Measurements from ENCODE around the gene CACHD1. TPM values are rescaled to one million over a fixed set of nuclear protein-coding genes. Genes with fewer than 3 reads are reported as not detected.
"Not testable (repeated sequence)": the region's sequence is repeated elsewhere in the genome, so short reads cannot be mapped to it uniquely, and the experiment has no call there.

The CACHD1 gene
- total RNA-seq, 1 donor from 2014 or later = 32.0 TPM

GRCh38 chr1:64508629-64509028, 38.7 kb downstream of the CACHD1 start:
- no peak overlapping the region for H3K27ac ChIP-seq
- H3K9me3 ChIP-seq = no peaks in the 10 kb centered on the region
- peaks cover 41% of the 10 kb centered on the region for H3K4me1 ChIP-seq
- H3K27me3 ChIP-seq (ENCODE audit: low read depth) = no peaks in the 10 kb centered on the region
- no peak for TF ChIP-seq CTCF (IDR thresholded peaks at IDR 0.05)
- no peak overlapping the region for H3K4me3 ChIP-seq
- no peak for ATAC-seq
- intact Hi-C loops (cut with DNase I) = no loop called here
- no peaks in the 10 kb centered on the region for H3K36me3 ChIP-seq
- DNase-seq = no peak

GRCh38 chr1:64511044-64511443, 41.1 kb downstream of the CACHD1 start:
- intact Hi-C loops (cut with DNase I) = no loop called here

GRCh38 chr1:64512206-64512605, 42.3 kb downstream of the CACHD1 start:
- DNase-seq; H3K4me3 ChIP-seq; H3K36me3 ChIP-seq; H3K27me3 ChIP-seq (ENCODE audit: low read depth); intact Hi-C loops (cut with DNase I); H3K27ac ChIP-seq; H3K9me3 ChIP-seq: not testable (repeated sequence)
- peak; percentile 60 to 73 for ATAC-seq
- peaks cover 65% of the 10 kb centered on the region for H3K4me1 ChIP-seq

More at GRCh38 chr1:64511044-64511443, 41.1 kb downstream of the CACHD1 start:
- H3K9me3 ChIP-seq = no peaks in the 10 kb centered on the region
- ATAC-seq (peak in 1 of 2 donors; percentile 30), DNase-seq (no peak)
- peaks cover 53% of the 10 kb centered on the region for H3K4me1 ChIP-seq
- no peaks in the 10 kb centered on the region for H3K27me3 ChIP-seq (ENCODE audit: low read depth)
- H3K36me3 ChIP-seq = no peaks in the 10 kb centered on the region
- H3K27ac ChIP-seq = no peak overlapping the region
- TF ChIP-seq CTCF (IDR thresholded peaks at IDR 0.05) = no peak
- no peak overlapping the region for H3K4me3 ChIP-seq

GRCh38 chr1:64513545-64513944, 43.6 kb downstream of the CACHD1 start:
- H3K4me3 ChIP-seq = no peak overlapping the region
- peaks cover 70% of the 10 kb centered on the region for H3K4me1 ChIP-seq
- ATAC-seq = no peak
- no peaks in the 10 kb centered on the region for H3K9me3 ChIP-seq
- no peak overlapping the region for H3K27ac ChIP-seq
- no peak for DNase-seq
- no peaks in the 10 kb centered on the region for H3K27me3 ChIP-seq (ENCODE audit: low read depth)
- intact Hi-C loops (cut with DNase I) = no loop called here
- no peak for TF ChIP-seq CTCF (IDR thresholded peaks at IDR 0.05)
- no peaks in the 10 kb centered on the region for H3K36me3 ChIP-seq

GRCh38 chr1:64514197-64514765, 44.4 kb downstream of the CACHD1 start:
- Histone ChIP-seq H3K36me3 (no peaks in the 10 kb centered on the region), H3K9me3 (no peaks in the 10 kb centered on the region), H3K4me1 (peaks cover 75% of the 10 kb centered on the region), H3K27ac (peak overlapping the region; percentile 47), H3K27me3 (ENCODE audit: low read depth) (no peaks in the 10 kb centered on the region), H3K4me3 (no peak overlapping the region)
- TF ChIP-seq CTCF (IDR thresholded peaks at IDR 0.05) = no peak
- DNase-seq = no peak
- intact Hi-C loops (cut with DNase I) = no loop called here
- ATAC-seq = no peak

- no peak overlapping the region for H3K4me3 ChIP-seq
- TF ChIP-seq CTCF (IDR thresholded peaks at IDR 0.05) = no peak
- peak; percentile 53 to 62 for ATAC-seq
- DNase-seq = no peak
- intact Hi-C loops (cut with DNase I) = no loop called here
- H3K4me1 ChIP-seq = peaks cover 78% of the 10 kb centered on the region
- H3K27ac ChIP-seq = no peak overlapping the region
- H3K36me3 ChIP-seq = no peaks in the 10 kb centered on the region
- no peaks in the 10 kb centered on the region for H3K27me3 ChIP-seq (ENCODE audit: low read depth)
- no peaks in the 10 kb centered on the region for H3K9me3 ChIP-seq
Observed at GRCh38 chr1:64515427-64515826, 45.5 kb downstream of the CACHD1 start.
